Upper lobe of left lung (tissue), 6 donors: ENCODE data around the gene RASAL2. TPM values are rescaled to one million over a fixed set of nuclear protein-coding genes. Genes with fewer than 3 reads are reported as not detected.

Source experiments
- ATAC-seq, 2 donors: fragments of 200-7000 bp; cut with Tn5 transposase; one replicate each; pipeline ENCODE4 v1.9.1; 2022; ENCODE audit warnings: mild to moderate bottlenecking in 2 of 2, moderate library complexity in 2 of 2; ENCODE audit not compliant: low FRiP score in 2 of 2
- DNase-seq, 2 donors: peaks; one replicate each; pipeline ENCODE4 v3.0.0-alpha.2; 2019 to 2020
- H3K27ac ChIP-seq, 4 donors: fragments of 200-600 bp; sonication (generic); one replicate each; pipeline ENCODE4 v1.5.1; 2016 to 2019
- H3K27me3 ChIP-seq, 4 donors: fragments of 200-600 bp; sonication (generic); one replicate each; pipeline ENCODE4 v1.5.1; 2017 to 2019
- H3K36me3 ChIP-seq, 4 donors: fragments of 200-600 bp; sonication (generic); one replicate each; pipeline ENCODE4 v1.5.1; 2016 to 2019
- H3K4me1 ChIP-seq, 4 donors: fragments of 200-600 bp; sonication (generic); one replicate each; pipeline ENCODE4 v1.5.1; 2018 to 2019
- H3K4me3 ChIP-seq, 4 donors: fragments of 200-600 bp; sonication (generic); one replicate each; pipeline ENCODE4 v1.5.1; 2017 to 2019; ENCODE audit warnings: mild to moderate bottlenecking in 2 of 4, moderate library complexity in 1 of 4
- H3K9me3 ChIP-seq, 4 donors: fragments of 200-600 bp; sonication (generic); one replicate each; pipeline ENCODE4 v1.5.1; 2018 to 2019
- CTCF ChIP-seq, 6 experiments: fragments of 450-650 bp in 4 of 6; fragments of 200-600 bp in 2 of 6; sonication (generic) in 2 of 6; IDR thresholded peaks; one replicate each; pipeline ENCODE4 v1.5.1; 2016 to 2019; ENCODE audit warnings: antibody characterized with exemption in 6 of 6
- EP300 ChIP-seq, 4 donors: sonication (generic); formaldehyde crosslinking; IDR thresholded peaks; one replicate each; pipeline ENCODE4 v1.5.1; 2017; ENCODE audit warnings: antibody characterized with exemption in 4 of 4, control low read depth in 2 of 4
- POLR2A ChIP-seq, 4 donors: fragments of 450-650 bp; IDR thresholded peaks; one replicate each; pipeline ENCODE4 v1.5.1; 2016 to 2017; ENCODE audit warnings: antibody characterized with exemption in 4 of 4, mild to moderate bottlenecking in 2 of 4
- POLR2AphosphoS5 ChIP-seq, 2 donors: sonication (generic); formaldehyde crosslinking; IDR thresholded peaks; one replicate each; pipeline ENCODE4 v1.5.1; 2017; ENCODE audit warnings: antibody characterized with exemption in 2 of 2
- WGBS, 2 donors: methylation state at CpG; one replicate each; pipeline ENCODE4 v1.1.5; 2017 to 2018; 5-methylcytosine and 5-hydroxymethylcytosine counted together
- total RNA-seq, 6 donors: library from RNA; depleted of rRNA in 4 of 6; stranded (reverse); fragments of >200 nt in 4 of 6; gene quantifications; one replicate each; pipeline versions ENCODE4 v1.1.0 to v1.2.1, GENCODE V29; 2016 to 2021
- donor health status: DM: no; HTN: no; CAD: no; lungs with moderate emphysema.
- donor health status: DM: no; HTN: yes; CAD: no; lungs with severe emphysema.

Gene RASAL2
- total RNA-seq, 6 donors from 2014 or later: 24.7 to 59.0 (median 41.6) TPM

- Histone ChIP-seq H3K36me3 (no peaks in the 10 kb centered on the region), H3K27ac (no peak overlapping the region), H3K27me3 (no peaks in the 10 kb centered on the region), H3K4me1 (peaks cover 0 to 4% (median under 1%) of the 10 kb centered on the region in 4 donors), H3K4me3 (no peak overlapping the region), H3K9me3 (no peaks in the 10 kb centered on the region)
- no peak for TF ChIP-seq POLR2AphosphoS5 (IDR thresholded peaks at IDR 0.05)
- no peak for TF ChIP-seq POLR2A (IDR thresholded peaks at IDR 0.05)
- TF ChIP-seq CTCF (IDR thresholded peaks at IDR 0.05): no peak
- no peak for TF ChIP-seq EP300 (IDR thresholded peaks at IDR 0.05)
- WGBS, 2 donors: 46 to 52% methylated on average over 6 of the region's 6 CpGs
- no peak for DNase-seq
- ATAC-seq: peak in 1 of 2 donors; percentile 76
Observed at GRCh38 chr1:178066908-178067614, 26.8 kb upstream of the RASAL2 start.

GRCh38 chr1:178071811-178072210 is 22.1 kb upstream of the RASAL2 start:
- no peak for DNase-seq
- WGBS, 2 donors: 89 to 92% methylated on average over 2 of the region's 2 CpGs
- H3K4me3 ChIP-seq: no peak overlapping the region

GRCh38 chr1:178072326-178072725 is 21.6 kb upstream of the RASAL2 start:
- Histone ChIP-seq H3K4me3 (no peak overlapping the region), H3K4me1 (no peaks in the 10 kb centered on the region), H3K27me3 (no peaks in the 10 kb centered on the region), H3K27ac (no peak overlapping the region), H3K36me3 (no peaks in the 10 kb centered on the region), H3K9me3 (no peaks in the 10 kb centered on the region)
- DNase-seq: no peak
- ATAC-seq: no peak
- no peak for TF ChIP-seq CTCF (IDR thresholded peaks at IDR 0.05)
- TF ChIP-seq EP300 (IDR thresholded peaks at IDR 0.05): no peak
- no peak for TF ChIP-seq POLR2AphosphoS5 (IDR thresholded peaks at IDR 0.05)
- TF ChIP-seq POLR2A (IDR thresholded peaks at IDR 0.05): no peak

More at GRCh38 chr1:178071811-178072210, 22.1 kb upstream of the RASAL2 start:
- Histone ChIP-seq H3K9me3 (no peaks in the 10 kb centered on the region), H3K27ac (no peak overlapping the region), H3K4me1 (no peaks in the 10 kb centered on the region), H3K27me3 (no peaks in the 10 kb centered on the region), H3K36me3 (no peaks in the 10 kb centered on the region)
- no peak for ATAC-seq
- TF ChIP-seq POLR2AphosphoS5 (IDR thresholded peaks at IDR 0.05) (no peak), POLR2A (IDR thresholded peaks at IDR 0.05) (no peak), EP300 (IDR thresholded peaks at IDR 0.05) (no peak), CTCF (IDR thresholded peaks at IDR 0.05) (no peak)

- TF ChIP-seq CTCF (IDR thresholded peaks at IDR 0.05) (no peak), EP300 (IDR thresholded peaks at IDR 0.05) (no peak), POLR2A (IDR thresholded peaks at IDR 0.05) (no peak), POLR2AphosphoS5 (IDR thresholded peaks at IDR 0.05) (no peak)
- DNase-seq: no peak
- Histone ChIP-seq H3K27ac (no peak overlapping the region), H3K4me1 (no peaks in the 10 kb centered on the region), H3K36me3 (no peaks in the 10 kb centered on the region), H3K9me3 (no peaks in the 10 kb centered on the region), H3K4me3 (no peak overlapping the region), H3K27me3 (no peaks in the 10 kb centered on the region)
- ATAC-seq: no peak
Observed at GRCh38 chr1:178075333-178075732, 18.6 kb upstream of the RASAL2 start.

GRCh38 chr1:178076607-178077006 is 17.3 kb upstream of the RASAL2 start:
- WGBS, 2 donors: 26 to 39% methylated on average over 2 of the region's 2 CpGs
- Histone ChIP-seq H3K36me3 (no peaks in the 10 kb centered on the region), H3K4me1 (no peaks in the 10 kb centered on the region), H3K27me3 (no peaks in the 10 kb centered on the region), H3K27ac (no peak overlapping the region), H3K9me3 (no peaks in the 10 kb centered on the region), H3K4me3 (no peak overlapping the region)
- no peak for DNase-seq
- no peak for ATAC-seq
- TF ChIP-seq POLR2AphosphoS5 (IDR thresholded peaks at IDR 0.05) (no peak), EP300 (IDR thresholded peaks at IDR 0.05) (no peak), CTCF (IDR thresholded peaks at IDR 0.05) (no peak), POLR2A (IDR thresholded peaks at IDR 0.05) (no peak)
